HG03439 (cell line): ENCODE data around the gene ZMIZ1.

ENCODE experiments used
- ATAC-seq: cut with Tn5 transposase; IDR thresholded peaks from one replicate; pipeline ENCODE4 v1.9.1; 2021; ENCODE audit warnings: mild to moderate bottlenecking, moderate library complexity; ENCODE audit not compliant: unreplicated experiment

The ZMIZ1 gene

DNA sequence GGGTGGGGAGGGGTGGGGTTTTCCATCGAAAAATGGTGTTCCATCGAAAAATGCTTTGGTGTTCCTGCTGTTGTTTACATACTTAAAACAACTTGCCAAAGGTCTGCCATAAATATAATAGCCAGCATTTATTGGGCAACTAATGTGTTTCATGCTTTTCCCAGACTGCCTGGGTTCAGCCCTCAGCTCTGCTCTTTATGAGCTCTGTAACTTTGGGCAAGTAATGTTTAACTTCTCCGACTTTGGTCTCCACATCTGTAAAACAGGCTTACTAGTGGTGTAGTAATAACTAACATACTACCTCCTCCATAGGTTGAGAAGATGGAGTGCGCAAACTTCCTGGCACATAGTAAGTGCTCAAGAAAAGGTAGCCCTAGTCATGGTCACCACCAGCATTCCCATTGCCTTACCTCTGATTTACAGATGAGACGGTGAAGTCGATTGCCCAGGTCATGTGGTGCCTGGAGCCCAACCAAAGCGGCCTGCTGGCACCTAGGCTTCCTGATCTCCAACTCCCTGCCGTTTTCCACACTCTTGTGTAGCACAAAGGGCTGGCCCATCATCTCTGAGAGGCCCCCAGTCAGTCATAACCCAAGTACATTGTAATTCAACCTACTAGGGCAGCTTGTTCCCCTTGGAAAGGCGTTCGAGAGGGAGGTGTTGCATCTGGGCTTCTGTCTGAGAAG is 8.9 kb downstream of the ZMIZ1 start:
- ATAC-seq = no peak

DNA sequence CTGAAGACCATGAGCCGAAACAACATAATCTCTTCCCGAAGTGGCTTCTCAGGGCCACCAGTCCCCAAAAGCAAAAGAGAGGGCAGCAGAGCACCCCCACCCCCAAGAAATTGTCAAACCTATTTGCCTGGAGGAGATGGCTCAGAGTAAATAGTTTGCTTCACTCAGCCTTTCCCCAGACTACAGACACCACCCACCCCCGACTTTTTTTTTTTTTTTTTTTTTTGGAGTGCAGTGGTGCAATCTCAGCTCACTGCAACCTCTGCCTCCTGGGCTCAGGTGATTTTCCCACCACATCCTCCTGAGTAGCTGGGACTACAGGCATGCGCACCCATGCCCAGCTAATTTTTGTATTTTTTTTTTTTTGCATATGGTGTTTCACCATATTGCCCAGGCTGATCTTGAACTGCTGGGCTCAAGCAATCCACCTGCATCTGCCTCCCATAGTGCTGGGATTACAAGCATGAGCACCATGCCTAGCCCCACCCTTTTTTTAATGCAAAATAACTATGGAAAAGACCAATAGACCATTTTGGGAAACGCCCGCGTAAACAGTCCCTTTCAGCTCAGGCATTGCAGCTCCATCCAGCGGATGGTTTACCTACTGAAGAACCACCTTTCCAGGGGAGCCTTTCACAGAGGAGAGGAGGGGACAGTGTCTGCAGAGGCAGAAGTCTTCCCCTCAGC is 9.7 kb downstream of the ZMIZ1 start:
- ATAC-seq = no peak

DNA sequence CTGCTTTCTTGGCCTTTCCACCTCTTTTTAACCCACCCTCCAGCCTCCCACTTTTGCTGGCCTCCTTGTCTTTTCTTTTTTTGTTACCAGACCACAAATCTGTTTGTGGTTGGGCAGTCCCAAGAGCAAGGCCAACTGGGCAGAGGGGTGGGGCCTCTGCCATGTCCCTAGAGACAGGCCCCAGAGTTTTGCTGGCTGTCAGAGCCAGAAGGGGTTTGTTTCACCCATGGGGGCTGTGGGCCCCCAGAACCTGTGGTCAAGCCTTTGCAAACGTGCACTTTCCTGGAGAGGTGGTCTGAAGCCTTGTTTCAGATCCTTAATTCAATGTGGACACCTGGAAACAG is 10.3 kb downstream of the ZMIZ1 start:
- ATAC-seq = no peak

DNA sequence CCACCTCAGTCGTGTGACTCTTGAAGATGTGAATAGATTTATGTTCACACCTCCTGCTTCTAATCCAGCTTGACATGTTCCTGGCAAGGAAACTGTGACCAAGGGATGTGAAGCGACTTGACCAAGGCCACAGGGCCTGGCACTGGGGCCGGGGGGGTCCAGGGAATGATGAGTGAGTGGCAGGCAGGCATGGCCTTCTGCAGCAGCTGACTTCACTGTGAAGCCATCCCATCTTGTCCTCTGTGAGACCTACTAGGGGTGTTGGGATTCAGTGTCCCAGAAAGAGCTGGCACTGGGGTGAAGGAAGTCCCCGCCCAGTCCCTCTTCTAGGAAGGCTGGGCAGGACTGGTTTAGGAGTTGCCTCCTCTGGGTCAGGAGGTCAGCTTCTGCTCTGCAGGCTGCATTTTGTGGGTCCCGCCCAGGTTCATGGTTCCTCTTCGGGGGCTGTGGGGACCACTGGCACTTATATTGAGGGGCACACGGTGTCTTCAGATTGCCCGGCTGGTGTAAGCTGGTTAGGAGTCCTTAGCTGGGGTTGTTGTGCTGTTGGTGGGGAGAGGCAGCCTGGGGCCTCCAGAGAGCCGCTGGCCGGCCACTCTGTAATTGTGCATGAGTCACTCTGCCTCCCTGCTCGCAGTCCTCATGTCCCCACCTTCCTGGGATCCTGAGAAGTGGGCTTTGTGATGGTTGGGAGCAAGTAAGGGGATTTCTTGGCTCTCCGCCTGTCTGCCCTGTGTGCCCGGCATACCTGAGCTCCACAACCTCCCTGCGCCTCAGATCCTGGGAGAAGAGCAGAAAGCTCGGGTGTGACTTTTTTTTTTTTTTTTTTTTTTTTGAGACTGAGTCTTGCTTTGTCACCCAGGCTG is 11.0 kb downstream of the ZMIZ1 start:
- ATAC-seq = no peak

DNA sequence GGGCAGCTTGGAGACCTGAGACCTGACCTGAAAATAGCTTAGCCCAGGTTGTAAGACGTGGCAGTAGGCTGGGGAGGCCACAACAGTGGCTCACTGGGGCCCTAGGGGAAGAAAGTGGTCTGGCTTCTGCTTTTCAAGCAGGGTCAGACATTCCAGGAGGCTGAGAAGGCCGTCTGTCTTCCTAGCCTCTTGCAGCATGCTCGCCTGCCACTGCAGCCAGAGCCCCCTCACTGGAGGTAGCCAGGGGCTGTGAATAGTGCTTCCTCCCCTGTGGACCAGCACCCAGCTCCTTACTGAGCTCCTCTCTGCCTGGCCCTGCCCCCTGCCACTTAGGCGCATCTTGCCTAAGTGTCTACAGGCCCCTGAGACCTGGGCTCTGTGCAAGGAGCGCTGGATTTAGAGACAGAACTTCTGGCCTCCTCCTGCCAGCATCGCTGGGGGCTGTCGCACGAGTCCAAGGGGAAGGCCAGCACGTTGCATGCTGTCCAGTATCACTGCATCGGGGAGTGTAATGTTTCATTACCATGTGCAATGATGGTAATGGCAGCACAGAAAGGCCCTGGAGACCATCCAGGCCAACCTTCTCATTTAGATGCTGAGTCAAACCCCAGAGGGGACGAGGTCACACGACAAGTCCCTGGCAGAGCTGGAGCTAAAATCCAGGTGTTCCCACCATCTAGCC is 12.7 kb downstream of the ZMIZ1 start:
- no peak for ATAC-seq

DNA sequence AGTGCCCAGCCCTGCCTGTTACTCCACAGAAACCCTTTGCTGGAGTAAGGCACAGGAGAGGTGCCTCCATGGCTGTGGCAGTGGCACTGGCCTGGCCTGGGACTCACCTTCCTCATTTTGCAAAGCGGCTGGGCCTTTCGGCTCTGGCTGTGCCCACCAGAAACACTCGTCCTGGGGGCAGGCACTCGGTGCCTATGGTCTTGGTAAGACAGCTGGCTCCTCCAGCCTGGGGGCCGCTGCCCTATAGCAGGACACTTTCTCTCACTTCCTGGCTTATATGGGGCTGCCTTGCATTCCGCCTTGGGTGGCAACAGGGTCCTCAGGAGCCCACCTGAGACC is 13.2 kb downstream of the ZMIZ1 start:
- ATAC-seq = no peak

DNA sequence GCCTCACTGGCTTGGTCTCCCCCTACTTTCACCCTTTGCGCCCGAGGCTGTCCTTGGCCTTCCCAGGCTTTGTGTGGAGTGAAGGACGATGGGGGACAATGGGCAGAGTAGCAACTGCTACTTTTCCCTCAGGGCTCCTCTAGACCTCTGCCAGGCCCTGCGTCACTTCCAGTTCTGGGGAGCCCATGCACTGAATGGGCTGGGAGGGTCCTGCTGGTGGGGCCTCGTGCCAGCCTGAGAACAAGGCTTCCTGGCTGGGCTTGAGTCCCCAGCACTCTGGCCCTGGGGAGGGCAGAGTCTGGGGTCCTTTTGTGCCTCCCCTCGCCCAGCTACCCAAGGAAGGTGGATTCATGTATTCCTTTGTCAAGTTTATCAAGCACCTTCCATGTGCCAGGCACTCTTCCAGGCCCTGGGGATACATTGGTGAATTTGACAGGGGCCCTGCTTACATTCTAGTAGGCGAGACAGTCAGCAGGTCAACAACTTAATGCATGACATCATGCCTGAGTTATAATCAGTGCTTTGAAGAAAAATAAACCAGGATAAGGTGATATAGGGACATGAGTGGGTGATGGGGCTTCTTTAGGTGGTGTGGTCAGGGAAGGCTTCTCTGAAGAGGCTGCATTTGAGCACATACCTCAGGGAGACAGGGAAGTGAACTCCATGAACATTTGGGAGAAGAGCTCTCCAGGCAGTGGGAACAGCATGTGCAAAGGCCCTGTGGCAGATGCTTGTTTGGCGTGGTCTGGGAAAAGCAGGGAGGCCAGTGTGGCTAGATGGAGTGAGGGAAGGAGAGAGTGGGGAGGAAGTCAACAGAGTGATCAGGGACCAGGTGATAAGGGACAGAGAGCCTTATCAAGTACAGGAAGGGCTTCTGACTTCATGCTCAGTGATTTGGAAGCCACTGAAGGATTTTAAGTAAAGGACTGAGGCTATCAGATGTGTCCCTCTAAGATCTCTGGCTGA is 14.1 kb downstream of the ZMIZ1 start:
- ATAC-seq = no peak

DNA sequence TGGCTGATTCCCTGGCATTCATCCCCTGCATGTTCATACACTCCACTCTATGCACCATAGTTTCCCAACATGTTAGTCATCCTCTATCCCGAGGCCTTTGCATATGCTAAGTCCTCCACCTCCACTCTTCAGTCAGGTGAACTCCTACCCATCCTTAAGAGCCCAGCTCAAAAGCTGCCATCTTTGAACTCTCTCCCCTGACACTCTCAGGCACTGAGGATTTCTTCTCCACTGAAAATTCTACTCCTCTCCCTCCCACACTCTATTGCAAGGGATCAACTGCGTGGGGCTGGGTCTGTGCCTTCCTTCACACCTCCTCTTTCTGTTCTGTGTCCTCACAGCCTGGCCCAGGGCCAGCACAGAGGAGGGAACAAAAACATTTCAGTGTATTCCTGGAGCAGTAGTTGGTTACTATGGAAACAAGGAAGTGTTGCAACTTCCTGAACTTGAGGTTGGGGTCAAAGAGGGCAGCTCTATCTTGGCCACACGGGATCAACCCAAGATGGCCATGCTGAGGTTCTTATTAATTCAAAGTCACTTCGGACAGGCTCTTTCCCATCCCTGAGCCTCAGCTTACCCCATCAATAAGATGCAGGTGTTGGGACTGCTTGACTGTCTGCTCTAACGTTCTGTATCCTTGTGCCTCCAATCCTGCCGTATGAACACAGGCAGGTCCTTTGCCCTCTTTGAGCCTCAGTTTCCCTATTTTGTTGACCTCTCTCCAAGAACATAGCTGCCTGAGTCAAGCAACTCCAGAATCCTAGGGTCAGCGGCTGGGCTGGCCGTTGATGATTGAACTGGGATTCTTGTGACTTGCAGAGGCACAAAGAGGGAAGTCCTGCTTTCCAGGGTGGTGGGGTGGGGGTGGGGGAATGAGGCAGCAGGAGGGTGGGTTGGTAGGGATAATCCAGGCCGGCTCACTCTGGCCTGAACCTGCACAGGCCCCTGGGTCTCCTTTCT is 15.5 kb downstream of the ZMIZ1 start:
- ATAC-seq = no peak

DNA sequence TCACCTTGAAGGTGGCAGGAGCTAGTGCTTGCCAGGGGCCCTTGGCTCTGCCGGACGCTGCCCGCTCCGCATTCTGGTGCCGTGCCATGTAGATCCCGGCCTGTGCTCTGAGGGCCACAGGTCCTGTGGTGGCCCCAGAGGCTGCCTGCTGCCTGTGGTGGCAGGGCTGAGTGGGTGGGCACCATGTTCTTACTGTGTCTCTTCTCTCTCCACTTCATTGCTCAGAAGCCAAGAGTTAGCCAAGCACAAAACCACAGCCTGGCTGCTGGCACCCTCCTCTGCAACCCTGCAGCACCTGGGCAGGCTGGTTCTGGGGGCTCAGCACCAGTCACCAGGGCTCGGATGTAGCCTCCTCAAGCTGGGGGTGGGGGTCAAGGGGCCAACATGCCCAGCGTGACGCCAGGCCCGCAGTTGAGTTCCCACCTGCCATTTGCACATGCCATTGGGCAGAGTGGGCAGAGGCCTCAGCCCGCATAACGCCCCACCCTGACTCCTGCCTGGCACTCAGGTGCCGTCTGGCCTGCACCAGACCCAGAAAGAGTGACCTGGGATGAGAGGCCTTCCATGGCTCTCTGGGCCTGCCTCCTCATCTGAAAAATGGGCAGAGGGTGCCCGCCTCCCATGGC is 16.3 kb downstream of the ZMIZ1 start:
- ATAC-seq = no peak

DNA sequence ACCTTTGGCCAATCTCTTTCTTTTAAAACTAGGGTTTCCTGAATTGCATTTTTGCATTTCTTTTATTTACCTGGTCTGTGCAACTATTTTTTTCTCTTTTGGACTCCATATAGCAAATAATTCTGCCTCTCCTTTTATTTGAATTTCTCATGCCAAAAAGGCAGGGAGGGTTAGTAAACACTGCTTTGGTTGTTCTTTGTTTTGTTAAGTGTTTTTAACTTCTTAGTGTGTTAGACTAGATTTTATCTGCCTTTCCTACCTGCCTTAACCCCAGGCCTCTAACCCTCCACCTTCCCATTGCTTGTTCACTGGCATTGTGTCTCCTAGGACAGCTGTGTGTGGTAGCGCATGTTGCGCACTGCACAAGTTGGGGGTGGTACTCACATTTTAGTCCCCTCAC is 18.1 kb downstream of the ZMIZ1 start:
- ATAC-seq = no peak

DNA sequence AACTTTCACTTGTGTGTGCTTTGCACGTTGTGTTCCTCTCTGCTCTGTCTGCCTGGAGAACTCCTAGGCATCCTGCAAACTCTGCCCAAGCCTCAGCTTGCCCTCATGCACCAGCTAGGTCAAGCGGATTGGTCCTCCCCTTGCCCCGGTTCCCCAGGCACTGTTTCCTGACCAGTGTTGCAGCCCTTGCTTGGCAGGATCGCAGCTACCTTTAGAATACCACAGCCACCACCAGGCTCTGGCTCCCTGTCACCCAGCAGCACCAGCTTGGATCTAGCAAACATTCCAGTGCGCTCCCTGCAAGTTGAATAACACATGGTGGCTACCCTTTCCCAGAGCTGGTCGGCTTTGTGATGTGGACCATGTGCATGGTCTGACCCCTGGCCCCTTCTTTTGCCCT is 19.0 kb downstream of the ZMIZ1 start:
- no peak for ATAC-seq

DNA sequence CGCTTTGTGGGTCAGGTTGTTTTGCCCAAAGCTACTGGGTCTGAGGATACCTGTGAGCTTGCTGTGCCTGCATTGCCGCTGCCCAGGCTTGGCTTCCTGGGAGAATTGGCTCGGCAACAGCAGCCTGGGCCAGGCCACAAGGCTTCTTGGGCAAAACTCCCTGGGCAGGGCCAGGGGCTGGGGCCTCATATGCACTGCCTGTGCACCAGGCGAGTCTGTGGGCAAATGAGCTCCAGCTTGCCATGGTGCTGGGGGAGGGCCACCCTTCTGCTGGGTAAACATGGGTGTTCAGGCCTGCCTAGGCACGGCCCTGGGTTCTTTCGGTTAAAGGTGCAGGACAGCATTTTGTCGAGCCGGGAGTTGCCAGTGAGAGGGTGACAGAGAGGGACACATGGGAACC is 19.4 kb downstream of the ZMIZ1 start:
- ATAC-seq = no peak

DNA sequence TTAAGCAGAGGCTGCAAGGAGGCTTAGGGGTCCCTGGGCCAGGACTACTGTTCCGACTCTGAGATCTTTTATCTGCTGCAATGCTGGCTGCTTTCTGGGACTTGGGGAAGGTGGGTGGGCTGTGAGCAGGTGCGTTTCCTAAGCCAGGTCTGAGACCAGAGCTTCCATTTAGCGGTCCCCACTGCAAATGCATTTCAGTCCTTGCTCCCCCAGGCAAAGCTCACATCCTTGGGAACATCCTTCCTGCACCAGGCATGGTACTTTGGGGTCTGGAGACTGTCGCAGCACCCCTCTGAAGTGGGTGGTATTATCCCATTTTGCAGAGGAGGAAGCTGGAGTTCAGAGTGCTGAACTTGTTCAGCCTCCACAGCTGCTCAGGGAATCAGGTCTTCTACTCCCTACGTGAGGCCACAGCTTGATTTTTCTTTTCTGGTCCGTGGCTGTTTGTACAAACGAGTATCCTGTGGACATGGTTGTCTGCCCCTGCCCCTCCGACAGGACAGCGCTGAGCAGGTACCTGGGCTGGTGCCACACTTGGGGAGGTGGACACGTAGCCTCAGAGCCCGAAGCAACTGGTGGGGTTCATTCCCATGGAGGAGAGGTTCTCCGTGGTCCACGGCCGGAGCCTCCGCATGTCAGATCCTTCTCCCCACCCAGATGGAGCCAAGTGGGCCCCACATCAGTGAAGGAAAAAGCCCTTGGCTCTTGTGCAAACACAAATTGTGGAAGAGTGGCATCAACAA is 20.0 kb downstream of the ZMIZ1 start:
- no peak for ATAC-seq

DNA sequence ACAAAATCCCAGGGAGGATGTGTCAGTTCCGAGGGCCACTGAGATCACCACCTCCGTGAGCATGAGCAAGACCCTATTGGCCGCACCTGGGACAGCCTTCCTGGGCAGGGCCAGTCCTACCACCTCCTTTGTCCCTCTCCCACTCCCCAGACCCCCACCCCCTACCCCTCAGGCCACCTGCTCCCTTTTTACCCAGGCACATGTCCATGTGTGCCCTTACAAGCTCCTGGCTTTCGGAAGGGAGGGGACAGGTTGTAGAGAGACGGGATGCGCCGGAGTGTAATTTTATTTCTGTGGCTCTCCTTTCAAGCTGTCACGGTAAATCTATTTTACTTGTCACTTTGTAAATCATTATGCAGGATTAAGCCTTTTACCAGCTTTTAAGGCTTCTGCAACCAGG is 20.9 kb downstream of the ZMIZ1 start:
- no peak for ATAC-seq

DNA sequence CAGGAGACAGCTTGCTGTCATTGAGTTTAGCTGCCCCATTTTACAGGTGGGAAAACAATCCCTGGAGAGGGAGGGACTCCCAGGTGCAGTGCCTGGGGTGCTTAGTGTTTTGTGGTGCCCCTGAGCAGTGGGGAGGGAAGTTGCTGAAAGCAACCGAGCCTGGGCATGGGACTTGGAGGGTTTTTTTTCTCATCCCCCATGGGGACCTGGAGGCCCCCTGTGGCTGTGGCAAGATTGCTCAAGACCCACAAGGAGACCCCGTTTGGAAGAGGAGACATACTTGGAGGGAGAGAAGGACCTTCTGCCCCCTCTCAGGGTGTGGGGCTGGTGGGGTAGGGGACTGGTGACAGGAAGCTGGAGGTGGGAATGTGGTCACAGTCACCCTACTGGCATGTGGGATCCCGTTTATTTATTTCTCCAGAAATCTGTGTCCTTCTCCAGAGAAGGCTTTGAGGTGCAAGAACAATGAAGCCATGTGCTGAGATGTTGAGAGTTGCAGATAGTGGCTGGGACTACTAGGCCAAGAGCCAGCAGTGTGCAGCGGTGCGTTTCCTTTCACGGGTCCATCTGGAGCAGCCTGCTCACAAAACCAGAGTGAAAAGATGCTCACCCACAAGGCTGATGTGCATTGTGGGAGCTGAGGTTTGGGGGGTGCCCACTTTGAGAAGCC is 21.5 kb downstream of the ZMIZ1 start:
- ATAC-seq = no peak

DNA sequence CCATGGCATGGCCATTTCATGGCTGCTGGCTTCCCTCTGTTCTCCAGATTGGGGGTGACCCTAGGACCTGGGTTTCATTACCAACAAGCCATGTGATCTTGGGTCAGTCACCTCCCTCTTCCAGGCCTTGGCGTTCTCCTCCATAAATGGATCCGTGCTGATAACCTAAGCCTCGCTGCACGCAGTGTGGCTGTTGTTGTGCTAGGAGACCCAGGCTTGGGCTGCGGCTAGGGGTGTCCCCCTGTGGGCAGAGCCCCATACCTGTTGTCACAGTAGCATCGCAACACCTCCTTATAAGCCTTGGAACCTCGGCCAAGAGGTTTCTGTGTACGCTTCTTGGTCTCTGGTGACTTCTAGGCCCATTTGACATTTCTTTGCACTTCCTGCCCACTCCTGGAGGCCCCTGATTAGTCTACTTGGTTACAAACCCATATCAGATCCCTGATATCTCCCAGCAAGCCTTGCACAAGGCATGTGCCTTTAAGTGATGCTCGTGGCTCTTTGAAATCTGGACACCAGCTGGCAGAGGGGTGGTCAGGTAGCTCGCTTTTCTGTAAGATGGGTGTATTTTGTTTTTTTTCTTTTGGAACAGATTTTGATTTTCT is 23.6 kb downstream of the ZMIZ1 start:
- no peak for ATAC-seq
